A549 (cell line): Measurements from ENCODE around the gene FOXP1. TPM values are rescaled to one million over a fixed set of nuclear protein-coding genes. Genes with fewer than 3 reads are reported as not detected.

Source experiments
- ATAC-seq, 2 experiments: fragments of 200-7000 bp in 1 of 2; fragments of >200 bp in 1 of 2; cut with Nextera tagmentation in 1 of 2; cut with Tn5 transposase in 1 of 2; 3 replicates each; pipeline versions ENCODE4 v1.8.0 to v1.9.1; 2018 to 2020; ENCODE audit warnings: mild to moderate bottlenecking in 1 of 2, moderate library complexity in 1 of 2
- CTCF ChIA-PET: fragments of 300-600 bp; sonication (Branson Sonifier 250); formaldehyde crosslinking; extraction: SDS; loops from one replicate; lab custom pipeline; 2021; ENCODE audit warnings: antibody characterized with exemption, inconsistent platforms; lab: Yijun Ruan, JAX
- POLR2A ChIA-PET: fragments of 350-600 bp; formaldehyde crosslinking; extraction: SDS; loops from one replicate; lab custom pipeline; 2021; ENCODE audit warnings: antibody characterized with exemption, inconsistent platforms; lab: Yijun Ruan, JAX
- DNase-seq, 2 experiments: peaks; one replicate each; pipeline versions ENCODE4 v3.0.0 to v3.0.0-alpha.2; 2011 to 2016; ENCODE audit warnings: low read depth in 1 of 2, low spot score in 1 of 2
- FAIRE-seq: peaks from 2 replicates; lab custom pipeline; 2011; peaks lifted over from hg19 to GRCh38; lab: Jason Lieb, UNC
- H3K27ac ChIP-seq, 2 experiments: fragments of >200 bp; sonication (Bioruptor Twin); formaldehyde crosslinking; 3 replicates each; pipeline ENCODE4 v1.5.1; 2016 to 2017
- H3K4me1 ChIP-seq: fragments of >200 bp; sonication (Bioruptor Twin); formaldehyde crosslinking; 3 replicates; pipeline ENCODE4 v1.6.1; 2016
- H3K4me2 ChIP-seq: fragments of >200 bp; sonication (Bioruptor Twin); formaldehyde crosslinking; 3 replicates; pipeline ENCODE4 v1.6.1; 2016
- H3K4me3 ChIP-seq: fragments of >200 bp; sonication (Bioruptor Twin); formaldehyde crosslinking; 3 replicates; pipeline ENCODE4 v1.5.1; 2016
- H3K9me3 ChIP-seq: fragments of >200 bp; sonication (Bioruptor Twin); formaldehyde crosslinking; 3 replicates; pipeline ENCODE4 v1.6.1; 2016
- ATOH8 ChIP-seq: fragments of 250-450 bp; sonication (Bioruptor Pico); IDR thresholded peaks from 2 replicates; pipeline ENCODE4 v1.5.0; 2020; ENCODE audit warnings: low read depth, mild to moderate bottlenecking, moderate library complexity
- CBX2 ChIP-seq: fragments of 200-600 bp; sonication (generic); IDR thresholded peaks from 2 replicates; pipeline ENCODE4 v1.6.1; 2016; ENCODE audit warnings: low read depth, mild to moderate bottlenecking, borderline replicate concordance
- CEBPB ChIP-seq, 2 experiments: fragments of >200 bp in 1 of 2; sonication (Bioruptor Twin) in 1 of 2; formaldehyde crosslinking in 1 of 2; IDR thresholded peaks; 2 replicates each; pipeline ENCODE4 v1.6.1; 2012 to 2016
- EP300 ChIP-seq, 2 experiments: fragments of >200 bp; sonication (Bioruptor Twin); formaldehyde crosslinking; IDR thresholded peaks; 2 replicates in 1 of 2; 3 replicates in 1 of 2; pipeline ENCODE4 v1.6.1; 2016 to 2017
- FOSB ChIP-seq: fragments of 250-450 bp; sonication (Bioruptor Pico); IDR thresholded peaks from 2 replicates; pipeline ENCODE4 v1.5.0; 2020; ENCODE audit warnings: mild to moderate bottlenecking, moderate library complexity
- FOXS1 ChIP-seq: fragments of 250-450 bp; sonication (Bioruptor Pico); IDR thresholded peaks from 2 replicates; pipeline ENCODE4 v1.5.0; 2020; ENCODE audit warnings: mild to moderate bottlenecking, moderate library complexity
- HEYL ChIP-seq: fragments of 250-450 bp; sonication (Bioruptor Pico); IDR thresholded peaks from 2 replicates; pipeline ENCODE4 v1.8.0; 2021; ENCODE audit warnings: mild to moderate bottlenecking, moderate library complexity
- HOXA7 ChIP-seq: fragments of 250-450 bp; sonication (Bioruptor Pico); IDR thresholded peaks from 2 replicates; pipeline ENCODE4 v1.5.0; 2020; ENCODE audit warnings: mild to moderate bottlenecking, moderate library complexity
- KDM5A ChIP-seq: fragments of 200-600 bp; sonication (generic); IDR thresholded peaks from 2 replicates; pipeline ENCODE4 v1.6.1; 2016; ENCODE audit warnings: antibody characterized with exemption, mild to moderate bottlenecking
- MAFK ChIP-seq: fragments of 450-650 bp; IDR thresholded peaks from 2 replicates; pipeline ENCODE4 v1.6.1; 2014; ENCODE audit not compliant: partially characterized antibody
- MYC ChIP-seq: IDR thresholded peaks from 2 replicates; pipeline ENCODE4 v1.6.1; 2012; ENCODE audit warnings: mild to moderate bottlenecking, inconsistent platforms, low read length, improper control_type of control experiment, borderline replicate concordance
- NPAS2 ChIP-seq: fragments of 250-450 bp; sonication (Bioruptor Pico); IDR thresholded peaks from 2 replicates; pipeline ENCODE4 v1.8.0; 2022; ENCODE audit warnings: mild to moderate bottlenecking, moderate library complexity, borderline replicate concordance
- POLR2A ChIP-seq: IDR thresholded peaks from 2 replicates; pipeline ENCODE4 v1.6.1; 2012; ENCODE audit warnings: mild to moderate bottlenecking, low read length
- POLR2AphosphoS2 ChIP-seq: conservative IDR thresholded peaks from 2 replicates; pipeline ENCODE4 v1.6.1; 2012; ENCODE audit warnings: low read length, improper control_type of control experiment, inconsistent platforms
- RARB ChIP-seq: fragments of 250-450 bp; sonication (Bioruptor Pico); IDR thresholded peaks from 2 replicates; pipeline ENCODE4 v1.8.0; 2021; ENCODE audit warnings: mild to moderate bottlenecking, moderate library complexity
- TP53 ChIP-seq: fragments of 250-450 bp; sonication (Bioruptor Pico); IDR thresholded peaks from 2 replicates; pipeline ENCODE4 v1.5.0; 2021; ENCODE audit warnings: mild to moderate bottlenecking, moderate library complexity
- WGBS: methylation state at CpG from one replicate; pipeline ENCODE4 v1.1.6; 2017; ENCODE audit errors: missing lambda C conversion rate; 5-methylcytosine and 5-hydroxymethylcytosine counted together
- polyA plus RNA-seq, 4 experiments: library from polyadenylated mRNA; depleted of rRNA in 3 of 4; stranded (reverse); fragments of >200 nt; fragmentation: RNase III in 1 of 4; extraction: RNeasy Plus Mini Kit Qiagen cat#74134 plus additional on column Dnase treatment in 1 of 4; gene quantifications; 2 replicates in 3 of 4; 3 replicates in 1 of 4; pipeline ENCODE4 v1.2.3, GENCODE V29; 2011 to 2017
- TF ChIP-seq, protein P1 (sequence below): IDR thresholded peaks from 2 replicates; pipeline ENCODE4 v1.6.1; 2012
- TF ChIP-seq, protein P2 (sequence below): IDR thresholded peaks from 2 replicates; pipeline ENCODE4 v1.6.1; 2012
- TF ChIP-seq, protein P3 (sequence below): fragments of 200-600 bp; sonication (generic); IDR thresholded peaks from 2 replicates; pipeline ENCODE4 v1.6.1; 2016; ENCODE audit warnings: antibody characterized with exemption, mild to moderate bottlenecking, moderate library complexity

Gene FOXP1
- polyA plus RNA-seq, 2 of the 4 experiments (the other 2 are of a cell fraction), result 12.8 to 13.9 TPM

DNA sequence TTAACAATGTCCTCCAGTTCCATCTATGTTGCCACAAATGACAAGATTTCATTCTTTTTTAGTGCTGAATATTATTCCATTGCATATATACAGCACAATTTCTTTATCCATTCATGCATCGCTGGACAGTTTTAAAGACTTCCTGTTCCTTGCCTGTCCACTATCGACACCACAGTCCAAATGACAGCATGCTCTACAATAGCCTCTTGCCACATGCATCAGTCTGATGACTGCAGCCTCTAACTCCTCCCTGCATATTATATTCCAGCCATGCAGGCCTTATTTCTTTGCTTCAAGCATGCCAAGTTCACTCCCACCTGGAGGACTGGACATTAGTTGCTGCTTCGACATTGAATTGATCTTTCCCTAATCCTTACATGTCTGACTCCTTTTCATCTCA, 306.2 kb downstream of the FOXP1 start:
- ChIA-PET POLR2A (no interaction called here), CTCF (no interaction called here)
- DNase-seq (no peak), ATAC-seq (no peak), FAIRE-seq (no peak)
- no peak for TF ChIP-seq EP300 (IDR thresholded peaks at IDR 0.05)
- no peak for TF ChIP-seq TP53 (CRISPR knock-in tag)
- no peak for TF ChIP-seq KDM5A
- TF ChIP-seq FOSB (CRISPR knock-in tag), result no peak
- Histone ChIP-seq H3K4me1 (no peaks in the 10 kb centered on the region), H3K27ac (no peak overlapping the region), H3K4me2 (no peak overlapping the region), H3K9me3 (no peaks in the 10 kb centered on the region), H3K4me3 (no peak overlapping the region)
- 93% methylated on average over 3 of the region's 3 CpGs for WGBS

- Histone ChIP-seq H3K4me1 (no peaks in the 10 kb centered on the region), H3K27ac (no peak overlapping the region), H3K9me3 (no peaks in the 10 kb centered on the region), H3K4me3 (no peak overlapping the region), H3K4me2 (no peak overlapping the region)
- 89% methylated on average over 4 of the region's 4 CpGs for WGBS
- TF ChIP-seq FOXS1 (CRISPR knock-in tag) (no peak), MAFK (no peak), POLR2AphosphoS2 (no peak), POLR2A (no peak), HEYL (CRISPR knock-in tag) (no peak), HOXA7 (CRISPR knock-in tag) (no peak), MYC (no peak), CBX2 (no peak), RARB (CRISPR knock-in tag) (no peak)
- TF ChIP-seq, protein P1, sequence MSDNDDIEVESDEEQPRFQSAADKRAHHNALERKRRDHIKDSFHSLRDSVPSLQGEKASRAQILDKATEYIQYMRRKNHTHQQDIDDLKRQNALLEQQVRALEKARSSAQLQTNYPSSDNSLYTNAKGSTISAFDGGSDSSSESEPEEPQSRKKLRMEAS, result no peak
- TF ChIP-seq, protein P2, sequence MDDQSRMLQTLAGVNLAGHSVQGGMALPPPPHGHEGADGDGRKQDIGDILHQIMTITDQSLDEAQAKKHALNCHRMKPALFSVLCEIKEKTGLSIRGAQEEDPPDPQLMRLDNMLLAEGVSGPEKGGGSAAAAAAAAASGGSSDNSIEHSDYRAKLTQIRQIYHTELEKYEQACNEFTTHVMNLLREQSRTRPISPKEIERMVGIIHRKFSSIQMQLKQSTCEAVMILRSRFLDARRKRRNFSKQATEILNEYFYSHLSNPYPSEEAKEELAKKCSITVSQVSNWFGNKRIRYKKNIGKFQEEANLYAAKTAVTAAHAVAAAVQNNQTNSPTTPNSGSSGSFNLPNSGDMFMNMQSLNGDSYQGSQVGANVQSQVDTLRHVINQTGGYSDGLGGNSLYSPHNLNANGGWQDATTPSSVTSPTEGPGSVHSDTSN, result no peak
- no peak for DNase-seq
- no peak for ATAC-seq
- POLR2A ChIA-PET, result no interaction called here
- no peak for FAIRE-seq
- CTCF ChIA-PET, result no interaction called here
Observed at GRCh38 chr3:71276531-71276930, 307.0 kb downstream of the FOXP1 start.

- DNase-seq (no peak), ATAC-seq (no peak), FAIRE-seq (no peak)
- H3K4me2 ChIP-seq, result no peak overlapping the region
- no peaks in the 10 kb centered on the region for H3K4me1 ChIP-seq
- H3K9me3 ChIP-seq, result no peaks in the 10 kb centered on the region
- no peak overlapping the region for H3K27ac ChIP-seq
- CTCF ChIA-PET, result no interaction called here
- TF ChIP-seq, protein P3, sequence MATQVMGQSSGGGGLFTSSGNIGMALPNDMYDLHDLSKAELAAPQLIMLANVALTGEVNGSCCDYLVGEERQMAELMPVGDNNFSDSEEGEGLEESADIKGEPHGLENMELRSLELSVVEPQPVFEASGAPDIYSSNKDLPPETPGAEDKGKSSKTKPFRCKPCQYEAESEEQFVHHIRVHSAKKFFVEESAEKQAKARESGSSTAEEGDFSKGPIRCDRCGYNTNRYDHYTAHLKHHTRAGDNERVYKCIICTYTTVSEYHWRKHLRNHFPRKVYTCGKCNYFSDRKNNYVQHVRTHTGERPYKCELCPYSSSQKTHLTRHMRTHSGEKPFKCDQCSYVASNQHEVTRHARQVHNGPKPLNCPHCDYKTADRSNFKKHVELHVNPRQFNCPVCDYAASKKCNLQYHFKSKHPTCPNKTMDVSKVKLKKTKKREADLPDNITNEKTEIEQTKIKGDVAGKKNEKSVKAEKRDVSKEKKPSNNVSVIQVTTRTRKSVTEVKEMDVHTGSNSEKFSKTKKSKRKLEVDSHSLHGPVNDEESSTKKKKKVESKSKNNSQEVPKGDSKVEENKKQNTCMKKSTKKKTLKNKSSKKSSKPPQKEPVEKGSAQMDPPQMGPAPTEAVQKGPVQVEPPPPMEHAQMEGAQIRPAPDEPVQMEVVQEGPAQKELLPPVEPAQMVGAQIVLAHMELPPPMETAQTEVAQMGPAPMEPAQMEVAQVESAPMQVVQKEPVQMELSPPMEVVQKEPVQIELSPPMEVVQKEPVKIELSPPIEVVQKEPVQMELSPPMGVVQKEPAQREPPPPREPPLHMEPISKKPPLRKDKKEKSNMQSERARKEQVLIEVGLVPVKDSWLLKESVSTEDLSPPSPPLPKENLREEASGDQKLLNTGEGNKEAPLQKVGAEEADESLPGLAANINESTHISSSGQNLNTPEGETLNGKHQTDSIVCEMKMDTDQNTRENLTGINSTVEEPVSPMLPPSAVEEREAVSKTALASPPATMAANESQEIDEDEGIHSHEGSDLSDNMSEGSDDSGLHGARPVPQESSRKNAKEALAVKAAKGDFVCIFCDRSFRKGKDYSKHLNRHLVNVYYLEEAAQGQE, result no peak
- TF ChIP-seq NPAS2 (CRISPR knock-in tag) (no peak), ATOH8 (CRISPR knock-in tag) (no peak), CEBPB (IDR thresholded peaks at IDR 0.05) (no peak), MAFK (no peak), HOXA7 (CRISPR knock-in tag) (no peak)
- H3K4me3 ChIP-seq, result no peak overlapping the region
- 73% methylated on average over 4 of the region's 4 CpGs for WGBS
- POLR2A ChIA-PET, result no interaction called here
Observed at GRCh38 chr3:71273453-71273852, 310.1 kb downstream of the FOXP1 start.
